ENCODE data around the gene ATR. TPM values are rescaled to one million over a fixed set of nuclear protein-coding genes. Genes with fewer than 3 reads are reported as not detected.
A peak's percentile ranks its signal among the peaks of the same experiment; 100 is the strongest.

ATR gene
- total RNA-seq, 1 experiment from 2014 or later: 33.3 TPM

DNA sequence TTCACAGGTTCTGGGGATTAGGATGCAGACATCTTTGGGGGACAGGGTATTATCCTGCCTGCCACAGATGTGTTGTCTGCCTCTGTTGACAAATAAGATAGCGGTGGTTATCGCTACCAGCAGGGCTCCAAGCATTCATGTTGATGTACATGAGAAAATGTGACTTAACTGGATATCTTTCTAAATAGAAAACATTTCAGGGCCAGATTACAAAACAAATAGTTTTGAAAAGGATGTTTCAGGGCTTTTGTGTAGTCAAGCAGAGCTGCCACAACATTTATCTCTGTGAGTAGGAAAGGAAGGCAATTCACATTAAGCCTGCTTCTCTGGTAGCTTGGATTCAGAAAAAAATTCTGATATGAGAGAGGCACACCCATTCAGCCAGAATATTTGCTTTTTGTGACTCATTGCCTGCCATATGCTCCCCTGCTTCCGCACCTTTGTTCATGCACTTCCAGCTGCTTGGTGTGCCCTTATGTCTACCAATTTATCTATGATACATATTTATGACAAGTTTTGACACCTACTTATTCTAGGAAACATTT lies 40.5 kb upstream of the ATR start:
- ChIA-PET POLR2A (ENCODE audit: unreplicated experiment) (interaction anchor here (0.7 kb wide), 1 partner anchor 41 kb away, joined by 3 read pairs; no protein-coding TSS in a partner anchor), CTCF (interaction anchor here (0.6 kb wide), 1 partner anchor 17 kb away, joined by 3 read pairs; no protein-coding TSS in a partner anchor)
- no peak overlapping the region for H2AFZ ChIP-seq
- H3K79me2 ChIP-seq (ENCODE audit: low read depth): peaks cover 72% of the 10 kb centered on the region
- H4K20me1 ChIP-seq (ENCODE audit: insufficient read depth): no peaks in the 10 kb centered on the region
- DNase-seq: peak; percentile 58 to 88
- H3K4me1 ChIP-seq (replicated peaks; ENCODE audit: insufficient read depth): peaks cover 34% of the 10 kb centered on the region
- TF ChIP-seq, protein P1, sequence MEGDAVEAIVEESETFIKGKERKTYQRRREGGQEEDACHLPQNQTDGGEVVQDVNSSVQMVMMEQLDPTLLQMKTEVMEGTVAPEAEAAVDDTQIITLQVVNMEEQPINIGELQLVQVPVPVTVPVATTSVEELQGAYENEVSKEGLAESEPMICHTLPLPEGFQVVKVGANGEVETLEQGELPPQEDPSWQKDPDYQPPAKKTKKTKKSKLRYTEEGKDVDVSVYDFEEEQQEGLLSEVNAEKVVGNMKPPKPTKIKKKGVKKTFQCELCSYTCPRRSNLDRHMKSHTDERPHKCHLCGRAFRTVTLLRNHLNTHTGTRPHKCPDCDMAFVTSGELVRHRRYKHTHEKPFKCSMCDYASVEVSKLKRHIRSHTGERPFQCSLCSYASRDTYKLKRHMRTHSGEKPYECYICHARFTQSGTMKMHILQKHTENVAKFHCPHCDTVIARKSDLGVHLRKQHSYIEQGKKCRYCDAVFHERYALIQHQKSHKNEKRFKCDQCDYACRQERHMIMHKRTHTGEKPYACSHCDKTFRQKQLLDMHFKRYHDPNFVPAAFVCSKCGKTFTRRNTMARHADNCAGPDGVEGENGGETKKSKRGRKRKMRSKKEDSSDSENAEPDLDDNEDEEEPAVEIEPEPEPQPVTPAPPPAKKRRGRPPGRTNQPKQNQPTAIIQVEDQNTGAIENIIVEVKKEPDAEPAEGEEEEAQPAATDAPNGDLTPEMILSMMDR (conservative IDR thresholded peaks at IDR 0.05): 0 out of 2 replicates have a peak, but pooled peaks have one; percentile 29
- TF ChIP-seq EZH2 (IDR thresholded peaks at IDR 0.05; ENCODE audit: low read depth): no peak
- no peaks in the 10 kb centered on the region for H3K27me3 ChIP-seq (ENCODE audit: insufficient read depth, low read depth)
- H3K4me2 ChIP-seq: peak overlapping the region; percentile 17
- H3K27ac ChIP-seq: peak overlapping the region; percentile 48
- peaks cover 21% of the 10 kb centered on the region for H3F3A ChIP-seq (ENCODE audit: insufficient read depth, low read depth)
- no peaks in the 10 kb centered on the region for H3K9me3 ChIP-seq (ENCODE audit: insufficient read depth, low read depth)
- no peak overlapping the region for H3K4me3 ChIP-seq
- intact Hi-C loops (cut with micrococcal nuclease; ENCODE audit: unreplicated experiment): no loop called here
- no peaks in the 10 kb centered on the region for H3K36me3 ChIP-seq (ENCODE audit: low read depth)
- no peaks in the 10 kb centered on the region for H3K9me2 ChIP-seq (ENCODE audit: insufficient read depth)
- BruUV-seq (replicated peaks): no TSS peak

DNA sequence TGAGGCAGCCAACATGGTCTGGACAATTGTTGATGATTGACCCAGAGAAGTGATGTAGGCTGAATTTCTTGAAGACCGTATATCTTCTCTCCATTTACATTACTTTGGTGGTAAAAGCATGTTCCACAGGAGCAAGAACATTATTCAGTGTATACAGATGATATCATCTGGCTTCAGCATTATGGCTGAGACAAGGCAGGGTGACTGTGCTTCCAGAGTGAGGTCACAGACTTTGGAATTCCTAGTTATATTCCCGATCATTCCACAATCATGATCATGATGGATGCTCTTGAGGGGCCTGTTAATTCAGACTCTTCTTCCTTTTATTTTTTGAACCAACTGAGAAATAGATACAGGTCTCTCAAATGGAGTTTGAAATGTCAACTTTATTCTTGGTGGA lies 36.6 kb upstream of the ATR start:
- Histone ChIP-seq H3K27ac (no peak overlapping the region), H4K20me1 (ENCODE audit: insufficient read depth) (no peaks in the 10 kb centered on the region), H3K9me2 (ENCODE audit: insufficient read depth) (no peaks in the 10 kb centered on the region), H3K9me3 (ENCODE audit: insufficient read depth, low read depth) (no peaks in the 10 kb centered on the region), H2AFZ (no peak overlapping the region), H3F3A (ENCODE audit: insufficient read depth, low read depth) (peaks cover 21% of the 10 kb centered on the region), H3K27me3 (ENCODE audit: insufficient read depth, low read depth) (no peaks in the 10 kb centered on the region), H3K36me3 (ENCODE audit: low read depth) (no peaks in the 10 kb centered on the region), H3K79me2 (ENCODE audit: low read depth) (peaks cover 58% of the 10 kb centered on the region), H3K4me3 (no peak overlapping the region), H3K4me2 (no peak overlapping the region), H3K4me1 (replicated peaks; ENCODE audit: insufficient read depth) (peaks cover 43% of the 10 kb centered on the region)
- intact Hi-C loops (cut with micrococcal nuclease; ENCODE audit: unreplicated experiment): no loop called here
- ChIA-PET CTCF (no interaction called here), POLR2A (ENCODE audit: unreplicated experiment) (no interaction called here)
- BruUV-seq (replicated peaks): no TSS peak
- DNase-seq: no peak
- TF ChIP-seq, protein P1 (conservative IDR thresholded peaks at IDR 0.05): no peak
- no peak for TF ChIP-seq EZH2 (IDR thresholded peaks at IDR 0.05; ENCODE audit: low read depth)

DNA sequence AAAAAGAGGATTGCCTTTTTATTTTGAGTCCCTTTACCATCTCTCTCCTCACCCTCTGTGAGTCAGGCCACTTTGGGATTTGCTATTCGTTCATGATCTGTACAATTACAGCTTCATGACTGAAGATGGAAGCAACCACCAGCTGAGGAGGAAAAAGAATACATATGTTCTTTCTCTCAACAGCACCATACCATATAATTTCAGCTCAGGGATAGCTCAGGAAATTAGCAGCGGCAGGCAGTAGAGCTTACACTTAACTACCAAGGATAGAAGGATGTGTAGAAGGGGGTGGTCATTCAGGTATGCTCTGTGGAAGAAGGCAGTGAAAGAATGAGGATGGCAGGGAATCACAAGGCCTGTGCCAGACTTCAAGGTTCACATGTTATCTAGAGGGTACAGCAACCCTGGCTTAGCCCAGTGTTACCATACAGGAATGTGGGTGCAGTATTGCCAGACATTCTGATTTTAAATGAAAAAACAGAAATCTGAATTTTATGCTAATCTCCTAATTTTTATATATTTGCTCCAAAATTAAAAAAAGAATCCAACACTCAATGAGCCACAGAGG lies 35.6 kb upstream of the ATR start:
- H3K36me3 ChIP-seq (ENCODE audit: low read depth): 0 out of 2 replicates have a peak, but pooled peaks cover 3% of the 10 kb centered on the region
- TF ChIP-seq EZH2 (IDR thresholded peaks at IDR 0.05; ENCODE audit: low read depth): no peak
- TF ChIP-seq, protein P1 (conservative IDR thresholded peaks at IDR 0.05): no peak
- no peaks in the 10 kb centered on the region for H4K20me1 ChIP-seq (ENCODE audit: insufficient read depth)
- H2AFZ ChIP-seq: no peak overlapping the region
- peaks cover 11% of the 10 kb centered on the region for H3F3A ChIP-seq (ENCODE audit: insufficient read depth, low read depth)
- ChIA-PET CTCF (interaction anchor here (0.6 to 1.5 kb wide), 2 partner anchors 15 to 29 kb away, joined by 3 to 5 read pairs; no protein-coding TSS in a partner anchor), POLR2A (ENCODE audit: unreplicated experiment) (no interaction called here)
- H3K27me3 ChIP-seq (ENCODE audit: insufficient read depth, low read depth): no peaks in the 10 kb centered on the region
- DNase-seq: no peak
- peaks cover 58% of the 10 kb centered on the region for H3K79me2 ChIP-seq (ENCODE audit: low read depth)
- H3K4me1 ChIP-seq (replicated peaks; ENCODE audit: insufficient read depth): peaks cover 35% of the 10 kb centered on the region
- no peaks in the 10 kb centered on the region for H3K9me2 ChIP-seq (ENCODE audit: insufficient read depth)
- no TSS peak for BruUV-seq (replicated peaks)
- no peak overlapping the region for H3K4me2 ChIP-seq
- no peak overlapping the region for H3K4me3 ChIP-seq
- intact Hi-C loops (cut with micrococcal nuclease; ENCODE audit: unreplicated experiment): no loop called here
- H3K27ac ChIP-seq: 0 out of 2 replicates have a peak overlapping the region, but pooled peaks have one; percentile 51
- H3K9me3 ChIP-seq (ENCODE audit: insufficient read depth, low read depth): no peaks in the 10 kb centered on the region

Measured in PC-9 (cell line).